Testis (tissue), 2 donors: ENCODE measurements around the gene ST6GAL1.

Source experiments
- CTCF ChIP-seq, 3 experiments: fragments of 450-650 bp in 2 of 3; fragments of 200-600 bp in 1 of 3; sonication (generic) in 1 of 3; IDR thresholded peaks; one replicate each; pipeline ENCODE4 v1.5.1; 2016 to 2019; ENCODE audit warnings: antibody characterized with exemption in 3 of 3, mild to moderate bottlenecking in 2 of 3, moderate library complexity in 1 of 3
- POLR2A ChIP-seq: fragments of 450-650 bp; IDR thresholded peaks from one replicate; pipeline ENCODE4 v1.6.1; 2017; ENCODE audit warnings: antibody characterized with exemption, mild to moderate bottlenecking, moderate library complexity

GRCh38 chr3:186990878-186991308, 60.6 kb downstream of the ST6GAL1 start:
- no peak for TF ChIP-seq CTCF (IDR thresholded peaks at IDR 0.05)
- TF ChIP-seq POLR2A = no peak
